CD8-positive, alpha-beta memory T cell (primary cell): ENCODE measurements around the gene SEPTIN1. TPM values are rescaled to one million over a fixed set of nuclear protein-coding genes. Genes with fewer than 3 reads are reported as not detected.
"Not testable (repeated sequence)": the region's sequence is repeated elsewhere in the genome, so short reads cannot be mapped to it uniquely, and the experiment has no call there.

Experiments used
- CTCF ChIA-PET: fragments of 350-600 bp; sonication (Branson Sonifier 250); formaldehyde crosslinking; loops from one replicate; lab custom pipeline; 2021; ENCODE audit warnings: antibody characterized with exemption; lab: Charles Lee
- POLR2A ChIA-PET: fragments of 350-600 bp; sonication (Branson Sonifier 250); formaldehyde crosslinking; loops from one replicate; lab custom pipeline; 2021; ENCODE audit warnings: antibody characterized with exemption; lab: Charles Lee
- DNase-seq, 5 donors: peaks; one replicate each; pipeline versions ENCODE4 v3.0.0 to v3.0.0-alpha.2; 2020 to 2022; ENCODE audit warnings: mixed read lengths in 1 of 5
- H3K27ac ChIP-seq: one replicate; pipeline ENCODE4 v1.7.0; 2013; ENCODE audit warnings: low read depth, mild to moderate bottlenecking, low read length, moderate library complexity
- H3K27me3 ChIP-seq: 2 replicates; pipeline ENCODE4 v1.7.0; 2013; ENCODE audit warnings: low read length, mild to moderate bottlenecking; ENCODE audit not compliant: insufficient read depth, poor library complexity, severe bottlenecking
- H3K36me3 ChIP-seq: 2 replicates; pipeline ENCODE4 v1.7.0; 2013; ENCODE audit warnings: mild to moderate bottlenecking, low read length, moderate library complexity; ENCODE audit not compliant: insufficient read depth
- H3K4me1 ChIP-seq: 2 replicates; pipeline ENCODE4 v1.7.0; 2013; ENCODE audit warnings: mild to moderate bottlenecking, low read length, moderate library complexity; ENCODE audit not compliant: insufficient read depth
- H3K4me3 ChIP-seq: 2 replicates; pipeline ENCODE4 v1.7.0; 2013; ENCODE audit warnings: mild to moderate bottlenecking, low read length
- H3K9me3 ChIP-seq: 2 replicates; pipeline ENCODE4 v1.7.0; 2013; ENCODE audit warnings: mild to moderate bottlenecking, low read length
- H3K27ac Mint-ChIP-seq, 8 donors: one replicate each; pipeline ENCODE4 v1.8.0; 2020 to 2021; ENCODE audit warnings: mixed read lengths in 8 of 8, mild to moderate bottlenecking in 6 of 8, inconsistent platforms in 3 of 8, moderate library complexity in 3 of 8
- H3K27me3 Mint-ChIP-seq, 2 donors: one replicate each; pipeline ENCODE4 v1.8.0; 2020 to 2021; ENCODE audit warnings: mixed read lengths in 2 of 2, mild to moderate bottlenecking in 1 of 2, moderate library complexity in 1 of 2
- H3K36me3 Mint-ChIP-seq, 3 donors: one replicate each; pipeline ENCODE4 v1.8.0; 2020 to 2021; ENCODE audit warnings: mixed read lengths in 3 of 3, inconsistent platforms in 1 of 3, mild to moderate bottlenecking in 1 of 3
- H3K4me1 Mint-ChIP-seq, 3 donors: one replicate each; pipeline ENCODE4 v1.8.0; 2020 to 2021; ENCODE audit warnings: mixed read lengths in 3 of 3, inconsistent platforms in 1 of 3, mild to moderate bottlenecking in 1 of 3
- H3K4me3 Mint-ChIP-seq, 7 donors: one replicate each; pipeline ENCODE4 v1.8.0; 2020 to 2021; ENCODE audit warnings: mixed read lengths in 7 of 7, mild to moderate bottlenecking in 6 of 7, moderate library complexity in 4 of 7, inconsistent platforms in 2 of 7
- H3K9me3 Mint-ChIP-seq, 5 donors: one replicate each; pipeline ENCODE4 v1.8.0; 2020 to 2022; ENCODE audit warnings: mixed read lengths in 5 of 5, mild to moderate bottlenecking in 3 of 5, moderate library complexity in 2 of 5, inconsistent platforms in 1 of 5
- polyA plus RNA-seq: library from polyadenylated mRNA; unstranded; fragments of 300-500 nt; fragmentation: Illumina TruSeq; gene quantifications from one replicate; pipeline ENCODE4 v1.2.3, GENCODE V29; 2021
- total RNA-seq, 2 experiments: library from RNA; stranded (reverse); gene quantifications; one replicate each; pipeline ENCODE4 v1.2.3, GENCODE V29; 2021

SEPTIN1 gene
- total and polyA plus RNA-seq, 3 experiments from 2014 or later, result 187 to 227 (median 193) TPM

DNA sequence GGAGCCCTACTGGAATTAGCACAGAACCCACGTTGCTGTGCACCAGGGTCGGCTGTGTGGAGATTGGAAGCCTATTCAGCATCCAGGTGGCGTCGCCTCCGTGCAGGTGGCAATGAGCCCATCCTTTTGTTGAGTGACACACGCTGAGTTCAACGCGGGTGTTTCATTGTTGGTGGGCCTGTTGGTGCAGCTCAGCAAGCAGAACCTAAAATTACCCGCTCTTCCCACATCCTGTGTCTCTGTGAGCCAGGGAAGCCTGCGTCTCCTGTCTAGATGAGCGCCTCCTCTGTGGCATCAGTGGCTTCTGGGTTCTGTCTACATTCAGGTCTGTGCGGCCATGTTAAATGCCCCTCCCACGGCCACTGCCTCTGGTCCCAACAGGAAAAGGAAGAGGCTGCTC lies 41.7 kb downstream of the SEPTIN1 start:
- peaks cover 7% of the 10 kb centered on the region for H3K4me1 ChIP-seq
- Mint-ChIP-seq H3K36me3 (no peaks in the 10 kb centered on the region), H3K9me3 (no peaks in the 10 kb centered on the region), H3K27ac (no peak overlapping the region), H3K27me3 (no peaks in the 10 kb centered on the region), H3K4me1 (peaks cover 5 to 12% (median 10%) of the 10 kb centered on the region in 3 donors), H3K4me3 (no peak overlapping the region)
- no peaks in the 10 kb centered on the region for H3K27me3 ChIP-seq
- no peaks in the 10 kb centered on the region for H3K9me3 ChIP-seq
- H3K4me3 ChIP-seq, result no peak overlapping the region
- ChIA-PET CTCF (no interaction called here), POLR2A (no interaction called here)
- peak in 1 of 5 donors; percentile 34 for DNase-seq
- no peaks in the 10 kb centered on the region for H3K36me3 ChIP-seq
- no peak overlapping the region for H3K27ac ChIP-seq

DNA sequence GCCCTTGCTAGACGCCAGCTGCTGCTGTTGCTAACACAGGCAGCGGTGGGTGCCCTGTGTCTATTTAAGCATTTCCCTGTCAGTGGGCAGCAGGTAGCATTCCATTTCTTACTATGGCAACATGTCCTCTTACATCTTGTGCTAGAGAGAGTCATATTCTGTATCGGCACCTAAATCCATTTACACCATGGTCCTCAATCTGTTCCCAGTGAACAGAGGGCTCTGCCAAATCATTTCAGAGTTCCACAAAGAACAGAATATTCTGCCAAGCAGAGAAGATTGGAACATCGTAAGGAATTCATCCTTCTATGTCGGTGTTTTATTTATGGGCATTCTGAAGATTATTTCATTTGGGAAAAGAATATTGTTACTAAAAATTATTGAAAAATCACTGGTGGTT lies 43.6 kb downstream of the SEPTIN1 start:
- H3K36me3 ChIP-seq, CTCF ChIA-PET, H3K9me3 Mint-ChIP-seq, DNase-seq, H3K4me1 ChIP-seq, H3K27ac Mint-ChIP-seq, H3K4me3 ChIP-seq, H3K9me3 ChIP-seq, H3K27me3 Mint-ChIP-seq, H3K36me3 Mint-ChIP-seq, H3K27me3 ChIP-seq, POLR2A ChIA-PET, H3K27ac ChIP-seq: not testable (repeated sequence)
- peaks cover 9 to 19% (median 13%) of the 10 kb centered on the region in 3 donors for H3K4me1 Mint-ChIP-seq
- peak overlapping the region in 1 of 7 donors; percentile 6 for H3K4me3 Mint-ChIP-seq

DNA sequence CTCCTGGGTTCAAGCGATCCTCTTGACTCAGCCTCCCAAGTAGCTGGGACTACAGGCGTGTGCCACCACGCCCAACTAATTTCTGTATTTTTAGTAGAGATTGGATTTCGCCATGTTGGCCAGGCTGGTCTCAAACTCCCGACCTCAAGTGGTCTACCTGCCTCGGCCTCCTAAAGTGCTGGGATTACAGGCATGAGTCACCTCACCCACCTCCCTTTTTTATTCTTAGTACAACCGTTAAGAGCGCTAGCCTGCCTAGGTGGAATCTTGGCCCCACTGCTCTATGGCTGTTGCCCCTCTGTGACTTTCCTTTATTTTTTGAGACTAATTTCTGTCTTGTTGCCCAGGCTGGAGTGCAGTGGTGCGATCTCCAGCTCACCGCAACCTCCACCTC lies 44.4 kb downstream of the SEPTIN1 start:
- H3K4me3 ChIP-seq, H3K9me3 Mint-ChIP-seq, H3K36me3 Mint-ChIP-seq, H3K27me3 Mint-ChIP-seq, POLR2A ChIA-PET, H3K4me1 ChIP-seq, H3K27ac ChIP-seq, CTCF ChIA-PET, DNase-seq, H3K27me3 ChIP-seq, H3K36me3 ChIP-seq, H3K9me3 ChIP-seq: not testable (repeated sequence)
- Mint-ChIP-seq H3K4me1 (peaks cover 11 to 19% (median 16%) of the 10 kb centered on the region in 3 donors), H3K27ac (peak overlapping the region in 1 of 8 donors; percentile 79), H3K4me3 (peak overlapping the region in 1 of 7 donors; percentile 8)

DNA sequence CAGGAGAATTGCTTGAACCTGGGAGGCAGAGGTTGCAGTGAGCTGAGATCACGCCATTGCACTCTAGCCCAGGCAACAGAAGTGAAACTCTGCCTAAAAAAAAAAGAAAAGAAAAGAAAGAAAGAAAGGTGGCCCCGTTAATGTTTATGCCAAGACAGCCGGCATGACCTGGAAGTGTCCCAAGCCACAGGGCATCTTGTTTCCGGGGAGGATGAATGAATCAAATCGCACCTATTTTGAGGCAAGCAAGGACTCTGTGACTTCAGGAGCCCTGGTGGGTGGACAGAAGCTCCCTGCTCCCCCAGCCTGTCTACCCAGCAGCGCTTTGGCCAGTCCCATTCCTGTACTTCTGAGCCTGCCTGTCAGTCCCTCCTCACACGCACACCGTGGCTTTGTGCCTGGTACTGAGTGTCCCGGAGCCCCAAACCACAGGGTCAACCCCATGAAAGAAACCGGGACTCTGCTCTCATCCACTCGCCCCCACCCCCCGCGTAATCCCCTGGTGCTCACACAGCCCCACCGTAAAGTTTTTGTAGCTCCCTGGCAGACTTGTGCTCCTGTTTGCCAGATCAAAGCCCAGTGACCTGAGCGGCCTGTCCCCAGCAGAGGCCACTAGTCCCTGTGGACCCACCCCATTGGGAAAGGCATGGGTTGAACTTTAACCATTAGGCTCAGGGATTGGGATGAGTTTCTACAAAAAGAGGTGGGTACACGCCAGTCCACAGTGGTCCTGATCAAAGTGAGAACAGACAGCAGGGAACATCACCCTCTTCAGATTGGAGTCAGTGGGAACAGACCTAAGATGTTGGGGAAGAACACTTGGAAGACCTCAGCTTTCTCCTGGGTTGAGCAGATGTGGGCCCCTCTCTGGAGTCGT lies 46.5 kb downstream of the SEPTIN1 start:
- Mint-ChIP-seq H3K36me3 (peaks cover 0 to 2% (median 0%) of the 10 kb centered on the region in 3 donors), H3K4me3 (peak overlapping the region; percentile 78 to 94 (median 88)), H3K4me1 (peaks cover 12 to 31% (median 27%) of the 10 kb centered on the region in 3 donors), H3K9me3 (no peaks in the 10 kb centered on the region), H3K27ac (peak overlapping the region; percentile 60 to 98 (median 90)), H3K27me3 (no peaks in the 10 kb centered on the region)
- Histone ChIP-seq H3K4me3 (peak overlapping the region; percentile 44), H3K9me3 (no peaks in the 10 kb centered on the region), H3K4me1 (peaks cover 8% of the 10 kb centered on the region), H3K27me3 (no peaks in the 10 kb centered on the region), H3K27ac (peak overlapping the region; percentile 38), H3K36me3 (no peaks in the 10 kb centered on the region)
- ChIA-PET POLR2A (interaction anchor here (0.7 to 1.7 kb wide), 2 partner anchors 30 to 47 kb away, joined by 3 to 6 read pairs; partner anchors contain the start of gene SEPTIN1), CTCF (interaction anchor here (2.1 kb wide), 1 partner anchor 35 kb away, joined by 7 read pairs; the partner anchor contains the start of gene TBC1D10B)
- DNase-seq, result peak in 2 of 5 donors; percentile 46 to 68

DNA sequence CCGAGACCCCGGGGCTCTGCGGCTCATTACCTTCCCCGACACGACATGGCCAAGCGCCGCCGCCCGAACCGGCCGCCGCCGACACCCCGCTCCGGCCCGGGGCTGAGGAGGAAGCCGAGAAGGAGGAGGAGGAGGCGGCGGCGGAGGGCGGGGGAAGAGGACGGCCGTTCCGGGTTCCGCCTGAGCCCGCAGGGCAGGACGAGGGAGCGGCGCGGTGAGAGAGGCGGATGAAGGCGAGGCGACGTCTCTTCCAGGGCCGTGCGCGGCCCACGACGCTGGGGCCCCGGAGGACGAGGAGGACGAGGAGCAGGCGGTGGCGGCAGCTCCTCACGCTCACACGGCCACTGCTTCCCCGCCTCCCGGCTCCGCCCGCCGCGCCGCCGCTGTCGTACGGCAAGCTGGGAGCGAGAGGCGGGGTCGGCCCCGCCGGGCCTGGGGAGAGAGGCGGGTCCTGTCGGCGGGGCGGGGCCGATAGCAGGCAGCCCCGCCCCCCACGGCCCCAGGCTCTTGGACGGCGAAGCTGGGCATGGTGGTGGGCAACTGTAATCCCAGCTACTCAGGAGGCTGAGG lies 47.2 kb downstream of the SEPTIN1 start:
- H3K27me3 ChIP-seq, H3K9me3 Mint-ChIP-seq, H3K27me3 Mint-ChIP-seq, H3K9me3 ChIP-seq, H3K36me3 ChIP-seq, H3K36me3 Mint-ChIP-seq, H3K4me1 ChIP-seq: not testable (repeated sequence)
- Histone ChIP-seq H3K27ac (peak overlapping the region; percentile 38), H3K4me3 (peak overlapping the region; percentile 44)
- H3K27ac Mint-ChIP-seq, result peak overlapping the region; percentile 63 to 98 (median 90)
- ChIA-PET POLR2A (interaction anchor here (0.6 to 1.7 kb wide), 6 partner anchors 8 to 597 kb away, joined by 3 to 10 read pairs (median 6); partner anchors contain the start of genes CORO1A and SEPTIN1), CTCF (interaction anchor here (2.1 kb wide), 1 partner anchor 36 kb away, joined by 7 read pairs; the partner anchor contains the start of gene TBC1D10B)
- H3K4me3 Mint-ChIP-seq, result peak overlapping the region; percentile 78 to 94 (median 88)
- DNase-seq, result peak; percentile 75 to 88 (median 85)
- peaks cover 16 to 32% (median 31%) of the 10 kb centered on the region in 3 donors for H3K4me1 Mint-ChIP-seq

DNA sequence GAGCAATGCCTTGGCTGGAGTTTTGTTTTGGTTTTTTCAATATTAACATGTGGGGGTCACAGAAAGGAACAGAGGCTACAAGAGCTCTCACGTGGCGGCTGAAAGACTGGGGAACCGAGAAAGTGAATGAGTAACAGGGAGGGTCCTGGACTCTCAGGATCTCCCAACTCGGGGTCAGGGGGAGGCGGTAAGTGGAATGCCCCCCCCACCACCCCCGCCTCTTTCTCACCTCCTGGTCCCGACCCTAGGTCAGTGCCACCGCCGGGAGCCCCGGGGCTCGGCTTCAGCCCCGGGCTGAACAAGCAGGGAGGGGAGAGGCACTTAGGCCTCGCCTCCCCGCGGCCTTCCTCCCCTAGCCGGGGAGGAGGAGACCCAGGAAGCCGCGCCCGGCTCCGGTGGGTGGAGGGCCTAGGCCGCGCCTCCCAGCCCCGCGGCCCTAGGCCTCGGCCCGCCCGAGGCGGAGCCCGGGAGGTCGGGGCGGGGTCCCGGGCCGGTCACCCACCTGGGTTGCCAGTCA lies 47.8 kb downstream of the SEPTIN1 start:
- not testable (repeated sequence) for H3K9me3 ChIP-seq, H3K9me3 Mint-ChIP-seq, H3K27me3 Mint-ChIP-seq, H3K27ac ChIP-seq, H3K36me3 ChIP-seq, H3K27me3 ChIP-seq, H3K36me3 Mint-ChIP-seq, H3K4me1 ChIP-seq
- Mint-ChIP-seq H3K4me3 (peak overlapping the region; percentile 88 to 98 (median 94)), H3K27ac (peak overlapping the region; percentile 73 to 98 (median 94)), H3K4me1 (peaks cover 18 to 32% (median 31%) of the 10 kb centered on the region in 3 donors)
- H3K4me3 ChIP-seq, result peak overlapping the region; percentile 34
- ChIA-PET CTCF (interaction anchor here (2.1 kb wide), 1 partner anchor 37 kb away, joined by 7 read pairs; the partner anchor contains the start of gene TBC1D10B), POLR2A (interaction anchor here (0.6 to 1.7 kb wide), 5 partner anchors 9 to 596 kb away, joined by 3 to 10 read pairs (median 6); partner anchors contain the start of genes CORO1A and SEPTIN1)
- DNase-seq, result peak; percentile 78 to 89 (median 85)
